ENCODE results near the gene TTC39B.

TTC39B gene

GRCh38 chr9:15300218-15300617 lies 6.8 kb downstream of the TTC39B start:
- no peak for DNase-seq (ENCODE audit: low spot score)

GRCh38 chr9:15299374-15299939 lies 7.6 kb downstream of the TTC39B start:
- no peak for DNase-seq (ENCODE audit: low spot score)

- no peak for DNase-seq (ENCODE audit: low spot score)
Measured at GRCh38 chr9:15298362-15298761, 8.7 kb downstream of the TTC39B start.

GRCh38 chr9:15295761-15296405 lies 11.1 kb downstream of the TTC39B start:
- no peak for DNase-seq (ENCODE audit: low spot score)

GRCh38 chr9:15294604-15295003 lies 12.4 kb downstream of the TTC39B start:
- DNase-seq (ENCODE audit: low spot score) = no peak

GRCh38 chr9:15293804-15294316 lies 13.2 kb downstream of the TTC39B start:
- DNase-seq (ENCODE audit: low spot score) = no peak

- no peak for DNase-seq (ENCODE audit: low spot score)
Measured at GRCh38 chr9:15293084-15293483, 13.9 kb downstream of the TTC39B start.

- no peak for DNase-seq (ENCODE audit: low spot score)
Measured at GRCh38 chr9:15289603-15290002, 17.4 kb downstream of the TTC39B start.

GRCh38 chr9:15287309-15287708 lies 19.7 kb downstream of the TTC39B start:
- DNase-seq (ENCODE audit: low spot score) = no peak

- no peak for DNase-seq (ENCODE audit: low spot score)
Measured at GRCh38 chr9:15286161-15286821, 20.7 kb downstream of the TTC39B start.

GRCh38 chr9:15282567-15283285 lies 24.3 kb downstream of the TTC39B start:
- DNase-seq (ENCODE audit: low spot score) = no peak

- no peak for DNase-seq (ENCODE audit: low spot score)
Measured at GRCh38 chr9:15280647-15281046, 26.4 kb downstream of the TTC39B start.

- DNase-seq (ENCODE audit: low spot score) = no peak
Measured at GRCh38 chr9:15278839-15279238, 28.2 kb downstream of the TTC39B start.

- no peak for DNase-seq (ENCODE audit: low spot score)
Measured at GRCh38 chr9:15278091-15278687, 28.8 kb downstream of the TTC39B start.

GRCh38 chr9:15277400-15278090 lies 29.5 kb downstream of the TTC39B start:
- no peak for DNase-seq (ENCODE audit: low spot score)

- DNase-seq (ENCODE audit: low spot score) = no peak
Measured at GRCh38 chr9:15276328-15276938, 30.6 kb downstream of the TTC39B start.

- DNase-seq (ENCODE audit: low spot score) = no peak
Measured at GRCh38 chr9:15274425-15274824, 32.6 kb downstream of the TTC39B start.

- DNase-seq (ENCODE audit: low spot score) = no peak
Measured at GRCh38 chr9:15272377-15272928, 34.6 kb downstream of the TTC39B start.

- DNase-seq (ENCODE audit: low spot score) = no peak
Measured at GRCh38 chr9:15271403-15271802, 35.6 kb downstream of the TTC39B start.

GRCh38 chr9:15268782-15269181 lies 38.2 kb downstream of the TTC39B start:
- no peak for DNase-seq (ENCODE audit: low spot score)

- no peak for DNase-seq (ENCODE audit: low spot score)
Measured at GRCh38 chr9:15268317-15268716, 38.7 kb downstream of the TTC39B start.
